ENCODE data around the gene GPC5. TPM values are rescaled to one million over a fixed set of nuclear protein-coding genes. Genes with fewer than 3 reads are reported as not detected.

GPC5 gene
- total and polyA plus RNA-seq, 10 donors, result 0.04 to 0.83 (median 0.26) TPM; not detected in 3

DNA sequence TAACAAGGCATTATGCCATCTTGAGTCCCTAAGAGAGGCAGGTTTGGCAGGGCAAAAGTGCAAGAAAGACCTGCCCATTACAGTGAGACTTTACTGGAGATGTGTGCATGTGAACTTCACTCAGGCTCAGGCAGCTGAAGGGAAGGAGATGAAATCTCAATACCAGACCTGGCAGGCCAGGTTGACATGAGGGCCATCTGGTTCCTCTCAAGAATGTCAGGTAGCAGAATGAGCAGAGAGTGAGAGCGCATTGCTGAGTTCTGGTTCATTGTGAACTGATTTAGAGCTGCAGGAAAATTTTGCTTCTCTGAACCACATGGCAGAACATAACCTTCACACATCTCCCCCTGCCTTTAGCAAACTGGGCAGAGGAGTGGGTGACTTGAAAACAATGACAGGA, 406.3 kb downstream of the GPC5 start:
- no peaks in the 10 kb centered on the region for H3K9me3 ChIP-seq
- no peaks in the 10 kb centered on the region for H3K36me3 ChIP-seq
- DNase-seq, result no peak
- H3K27ac ChIP-seq, result no peak overlapping the region
- H3K4me3 ChIP-seq, result no peak overlapping the region
- no peaks in the 10 kb centered on the region for H3K27me3 ChIP-seq (replicated peaks in 1 of 7)
- TF ChIP-seq POLR2AphosphoS5 (IDR thresholded peaks at IDR 0.05), result no peak
- TF ChIP-seq, protein P1, sequence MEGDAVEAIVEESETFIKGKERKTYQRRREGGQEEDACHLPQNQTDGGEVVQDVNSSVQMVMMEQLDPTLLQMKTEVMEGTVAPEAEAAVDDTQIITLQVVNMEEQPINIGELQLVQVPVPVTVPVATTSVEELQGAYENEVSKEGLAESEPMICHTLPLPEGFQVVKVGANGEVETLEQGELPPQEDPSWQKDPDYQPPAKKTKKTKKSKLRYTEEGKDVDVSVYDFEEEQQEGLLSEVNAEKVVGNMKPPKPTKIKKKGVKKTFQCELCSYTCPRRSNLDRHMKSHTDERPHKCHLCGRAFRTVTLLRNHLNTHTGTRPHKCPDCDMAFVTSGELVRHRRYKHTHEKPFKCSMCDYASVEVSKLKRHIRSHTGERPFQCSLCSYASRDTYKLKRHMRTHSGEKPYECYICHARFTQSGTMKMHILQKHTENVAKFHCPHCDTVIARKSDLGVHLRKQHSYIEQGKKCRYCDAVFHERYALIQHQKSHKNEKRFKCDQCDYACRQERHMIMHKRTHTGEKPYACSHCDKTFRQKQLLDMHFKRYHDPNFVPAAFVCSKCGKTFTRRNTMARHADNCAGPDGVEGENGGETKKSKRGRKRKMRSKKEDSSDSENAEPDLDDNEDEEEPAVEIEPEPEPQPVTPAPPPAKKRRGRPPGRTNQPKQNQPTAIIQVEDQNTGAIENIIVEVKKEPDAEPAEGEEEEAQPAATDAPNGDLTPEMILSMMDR (IDR thresholded peaks at IDR 0.05 in 8 of 11, conservative IDR thresholded peaks at IDR 0.05 in 3 of 11), result no peak
- no peak for TF ChIP-seq POLR2A (IDR thresholded peaks at IDR 0.05)
- H3K4me1 ChIP-seq, result no peaks in the 10 kb centered on the region
- WGBS, 5 donors, result 75 to 97% (median 84%) methylated on average over 1 of the region's 1 CpG
- intact Hi-C loops (cut with DNase I; ENCODE audit: low total_unique reads), result no loop called here

DNA sequence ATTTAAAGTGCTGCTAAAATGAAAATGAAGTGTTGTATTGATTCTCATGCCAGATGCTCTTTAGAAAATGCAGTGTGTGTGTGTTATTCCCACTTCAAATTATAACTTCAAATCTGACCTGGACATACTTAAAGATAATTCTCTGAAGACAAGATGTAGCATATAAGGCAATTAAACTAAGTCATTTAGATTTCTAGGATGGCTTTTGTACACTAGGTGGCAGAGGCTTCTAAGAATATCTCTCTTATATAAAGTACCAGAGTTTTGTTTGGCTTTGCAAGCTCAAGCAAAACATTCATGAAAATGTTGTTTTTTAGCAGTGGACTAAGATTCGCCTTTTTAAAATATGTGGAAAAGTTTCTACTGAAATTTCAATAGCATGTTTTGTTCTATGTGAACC, 407.2 kb downstream of the GPC5 start:
- DNase-seq, result no peak
- H3K4me3 ChIP-seq, result no peak overlapping the region
- H3K9me3 ChIP-seq, result no peaks in the 10 kb centered on the region
- H3K36me3 ChIP-seq, result no peaks in the 10 kb centered on the region
- no peak overlapping the region for H3K27ac ChIP-seq
- TF ChIP-seq POLR2A (IDR thresholded peaks at IDR 0.05) (no peak), POLR2AphosphoS5 (IDR thresholded peaks at IDR 0.05) (no peak)
- TF ChIP-seq, protein P1 (IDR thresholded peaks at IDR 0.05 in 8 of 11, conservative IDR thresholded peaks at IDR 0.05 in 3 of 11), result no peak
- 76 to 86% (median 82%) methylated on average over 1 of the region's 1 CpG for WGBS, 5 donors
- H3K4me1 ChIP-seq, result no peaks in the 10 kb centered on the region
- intact Hi-C loops (cut with DNase I; ENCODE audit: low total_unique reads), result no loop called here
- H3K27me3 ChIP-seq (replicated peaks in 1 of 7), result no peaks in the 10 kb centered on the region

DNA sequence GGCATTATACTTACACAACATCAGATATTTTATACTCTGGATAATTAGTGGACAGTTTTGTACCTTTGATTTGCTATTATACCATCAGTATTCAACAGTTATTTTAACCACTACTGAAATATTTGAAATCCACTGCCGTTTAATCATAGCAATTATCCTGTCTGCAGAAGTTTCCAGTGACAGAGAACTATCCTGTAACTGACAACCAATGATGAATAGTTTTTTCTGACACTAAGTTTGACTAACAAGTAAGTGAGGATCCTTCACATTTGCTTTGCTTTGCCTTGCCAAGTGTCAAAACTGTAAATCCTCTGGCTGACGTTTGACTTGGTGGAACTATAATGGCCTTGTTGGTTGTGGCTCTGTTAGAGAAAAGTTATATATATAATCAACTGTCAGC, 410.7 kb downstream of the GPC5 start:
- no peaks in the 10 kb centered on the region for H3K9me3 ChIP-seq
- WGBS, 5 donors, result 52 to 74% (median 70%) methylated on average over 2 of the region's 2 CpGs
- no peak overlapping the region for H3K27ac ChIP-seq
- no peak overlapping the region for H3K4me3 ChIP-seq
- H3K36me3 ChIP-seq, result no peaks in the 10 kb centered on the region
- H3K27me3 ChIP-seq (replicated peaks in 1 of 7), result no peaks in the 10 kb centered on the region
- no peak for DNase-seq
- TF ChIP-seq POLR2AphosphoS5 (IDR thresholded peaks at IDR 0.05) (no peak), POLR2A (IDR thresholded peaks at IDR 0.05) (no peak)
- TF ChIP-seq, protein P1 (IDR thresholded peaks at IDR 0.05 in 8 of 11, conservative IDR thresholded peaks at IDR 0.05 in 3 of 11), result no peak
- intact Hi-C loops (cut with DNase I; ENCODE audit: low total_unique reads), result no loop called here
- H3K4me1 ChIP-seq, result no peaks in the 10 kb centered on the region

DNA sequence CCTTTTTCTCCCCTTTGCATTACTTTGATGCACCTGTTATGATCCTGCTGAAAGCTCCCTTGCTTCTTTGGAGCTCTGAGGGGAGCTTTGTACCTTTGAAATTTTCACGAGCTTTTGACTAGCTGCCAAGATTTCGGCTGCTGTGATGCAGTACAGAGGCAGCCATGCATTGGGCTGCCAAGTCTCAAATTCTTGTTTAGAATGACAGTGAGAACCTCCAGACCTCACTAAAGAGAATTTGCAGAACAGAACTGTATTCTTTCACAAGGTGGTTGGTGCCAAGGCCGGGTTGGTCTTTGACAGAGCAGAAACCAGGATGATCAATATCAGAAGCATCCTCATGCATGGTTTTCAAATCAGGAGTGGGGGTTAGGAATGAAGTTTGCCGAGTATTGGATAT, 414.8 kb downstream of the GPC5 start:
- intact Hi-C loops (cut with DNase I; ENCODE audit: low total_unique reads), result no loop called here
- Histone ChIP-seq H3K4me3 (no peak overlapping the region), H3K27me3 (replicated peaks in 1 of 7) (no peaks in the 10 kb centered on the region), H3K27ac (no peak overlapping the region), H3K36me3 (no peaks in the 10 kb centered on the region), H3K4me1 (no peaks in the 10 kb centered on the region), H3K9me3 (no peaks in the 10 kb centered on the region)
- TF ChIP-seq, protein P1 (IDR thresholded peaks at IDR 0.05 in 8 of 11, conservative IDR thresholded peaks at IDR 0.05 in 3 of 11), result no peak
- TF ChIP-seq POLR2A (IDR thresholded peaks at IDR 0.05) (no peak), POLR2AphosphoS5 (IDR thresholded peaks at IDR 0.05) (no peak)
- 49 to 61% (median 58%) methylated on average over 4 of the region's 4 CpGs for WGBS, 5 donors
- DNase-seq, result no peak

All from spleen (tissue), 11 donors.